A673 (cell line): Measurements from ENCODE around the gene LRRC3. TPM values are rescaled to one million over a fixed set of nuclear protein-coding genes. Genes with fewer than 3 reads are reported as not detected.

Experiments used
- BruUV-seq: library from RNA; stranded (reverse); fragments of 400-500 nt; replicated peaks from 2 replicates; lab custom pipeline; 2021; lab: Mats Ljungman, UMichigan
- CTCF ChIA-PET: fragments of 300-600 bp; sonication (Branson Sonifier 250); formaldehyde crosslinking; loops from one replicate; lab custom pipeline; 2022; ENCODE audit warnings: antibody characterized with exemption; lab: Charles Lee
- POLR2A ChIA-PET: fragments of 300-600 bp; sonication (Branson Sonifier 250); formaldehyde crosslinking; loops from one replicate; lab custom pipeline; 2022; ENCODE audit warnings: antibody characterized with exemption; ENCODE audit not compliant: low non-redundant PET; lab: Charles Lee
- DNase-seq: peaks from one replicate; pipeline ENCODE4 v3.0.0-alpha.2; 2015; ENCODE audit warnings: low spot score
- H3K27ac ChIP-seq: fragments of 200-600 bp; sonication (generic); 2 replicates; pipeline ENCODE4 v1.5.1; 2016; ENCODE audit warnings: mixed run types, low read depth, mild to moderate bottlenecking, mixed read lengths, antibody characterized with exemption, low read length; ENCODE audit not compliant: poor library complexity, severe bottlenecking
- H3K27me3 ChIP-seq: fragments of 200-600 bp; sonication (generic); replicated peaks from 2 replicates; pipeline ENCODE4 v1.6.1; 2017; ENCODE audit warnings: mixed run types, low read depth, mild to moderate bottlenecking, mixed read lengths, antibody characterized with exemption, low read length; ENCODE audit not compliant: insufficient read depth, poor library complexity
- H3K36me3 ChIP-seq: fragments of 200-600 bp; sonication (generic); 2 replicates; pipeline ENCODE4 v1.6.1; 2016; ENCODE audit warnings: mixed run types, mild to moderate bottlenecking, mixed read lengths, antibody characterized with exemption, low read length; ENCODE audit not compliant: insufficient read depth, poor library complexity, severe bottlenecking
- H3K4me1 ChIP-seq: fragments of 200-600 bp; sonication (generic); 2 replicates; pipeline ENCODE4 v1.6.1; 2017; ENCODE audit warnings: mixed run types, mild to moderate bottlenecking, mixed read lengths, antibody characterized with exemption, low read length; ENCODE audit not compliant: insufficient read depth, poor library complexity, severe bottlenecking
- H3K4me3 ChIP-seq: fragments of 200-600 bp; sonication (generic); 2 replicates; pipeline ENCODE4 v1.5.1; 2016; ENCODE audit warnings: low read depth, mixed run types, mild to moderate bottlenecking, mixed read lengths, low read length; ENCODE audit not compliant: poor library complexity, severe bottlenecking
- H3K9me3 ChIP-seq: fragments of 200-600 bp; sonication (generic); 2 replicates; pipeline ENCODE4 v1.6.1; 2016; ENCODE audit warnings: mixed run types, low read depth, mild to moderate bottlenecking, mixed read lengths, antibody characterized with exemption, low read length; ENCODE audit not compliant: poor library complexity, severe bottlenecking
- EZH2 ChIP-seq: fragments of 200-600 bp; sonication (generic); IDR thresholded peaks from 2 replicates; pipeline ENCODE4 v1.6.1; 2017; ENCODE audit warnings: borderline replicate concordance, low read depth, mild to moderate bottlenecking, mixed read lengths, antibody characterized with exemption, low read length; ENCODE audit not compliant: poor library complexity, severe bottlenecking
- intact Hi-C: fragments of 100-400 bp; cut with micrococcal nuclease; formaldehyde crosslinking; loops from one replicate; pipeline ENCODE4 v1.10.0; 2022; ENCODE audit not compliant: unreplicated experiment
- total RNA-seq: library from RNA; stranded (reverse); gene quantifications from 2 replicates; pipeline ENCODE4 v1.2.3, GENCODE V29; 2021
- TF ChIP-seq, protein P1 (sequence below): fragments of 300-800, 200-600 bp; sonication (generic); conservative IDR thresholded peaks from 2 replicates; pipeline ENCODE4 v1.5.1; 2017; ENCODE audit warnings: low read depth, mild to moderate bottlenecking, antibody characterized with exemption, low read length, moderate library complexity, mixed read lengths

Gene LRRC3
- total RNA-seq, 1 experiment from 2014 or later: 1.5 TPM

- Histone ChIP-seq H3K27me3 (peaks cover under 1% of the 10 kb centered on the region), H3K27ac (no peak overlapping the region), H3K9me3 (peaks cover 3% of the 10 kb centered on the region), H3K36me3 (no peaks in the 10 kb centered on the region), H3K4me1 (no peaks in the 10 kb centered on the region), H3K4me3 (no peak overlapping the region)
- intact Hi-C loops: loop anchor here (10.0 kb wide), 1 partner anchor 104 kb away; the partner anchor contains the start of gene TRPM2
- BruUV-seq: no TSS peak
- TF ChIP-seq, protein P1, sequence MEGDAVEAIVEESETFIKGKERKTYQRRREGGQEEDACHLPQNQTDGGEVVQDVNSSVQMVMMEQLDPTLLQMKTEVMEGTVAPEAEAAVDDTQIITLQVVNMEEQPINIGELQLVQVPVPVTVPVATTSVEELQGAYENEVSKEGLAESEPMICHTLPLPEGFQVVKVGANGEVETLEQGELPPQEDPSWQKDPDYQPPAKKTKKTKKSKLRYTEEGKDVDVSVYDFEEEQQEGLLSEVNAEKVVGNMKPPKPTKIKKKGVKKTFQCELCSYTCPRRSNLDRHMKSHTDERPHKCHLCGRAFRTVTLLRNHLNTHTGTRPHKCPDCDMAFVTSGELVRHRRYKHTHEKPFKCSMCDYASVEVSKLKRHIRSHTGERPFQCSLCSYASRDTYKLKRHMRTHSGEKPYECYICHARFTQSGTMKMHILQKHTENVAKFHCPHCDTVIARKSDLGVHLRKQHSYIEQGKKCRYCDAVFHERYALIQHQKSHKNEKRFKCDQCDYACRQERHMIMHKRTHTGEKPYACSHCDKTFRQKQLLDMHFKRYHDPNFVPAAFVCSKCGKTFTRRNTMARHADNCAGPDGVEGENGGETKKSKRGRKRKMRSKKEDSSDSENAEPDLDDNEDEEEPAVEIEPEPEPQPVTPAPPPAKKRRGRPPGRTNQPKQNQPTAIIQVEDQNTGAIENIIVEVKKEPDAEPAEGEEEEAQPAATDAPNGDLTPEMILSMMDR: no peak
- no peak for TF ChIP-seq EZH2
- DNase-seq: no peak
- CTCF ChIA-PET: no interaction called here
- POLR2A ChIA-PET: no interaction called here
These were observed 3.8 kb downstream of the LRRC3 start for GRCh38 chr21:44458971-44459711.

GRCh38 chr21:44459712-44460440, 4.6 kb downstream of the LRRC3 start:
- no TSS peak for BruUV-seq
- TF ChIP-seq, protein P1: no peak
- TF ChIP-seq EZH2: no peak
- intact Hi-C loops: loop anchor here (10.0 kb wide), 1 partner anchor 105 kb away; the partner anchor contains the start of gene TRPM2
- no peak for DNase-seq
- Histone ChIP-seq H3K27me3 (no peaks in the 10 kb centered on the region), H3K9me3 (no peaks in the 10 kb centered on the region), H3K27ac (no peak overlapping the region), H3K36me3 (no peaks in the 10 kb centered on the region), H3K4me1 (no peaks in the 10 kb centered on the region), H3K4me3 (no peak overlapping the region)
- CTCF ChIA-PET: no interaction called here
- POLR2A ChIA-PET: no interaction called here

- no peaks in the 10 kb centered on the region for H3K4me1 ChIP-seq
- ChIA-PET CTCF (no interaction called here), POLR2A (no interaction called here)
- H3K9me3 ChIP-seq: no peaks in the 10 kb centered on the region
- intact Hi-C loops: no loop called here
- H3K27ac ChIP-seq: no peak overlapping the region
- TF ChIP-seq, protein P1: no peak
- TF ChIP-seq EZH2: no peak
- BruUV-seq: no TSS peak
- H3K4me3 ChIP-seq: no peak overlapping the region
- no peaks in the 10 kb centered on the region for H3K36me3 ChIP-seq
- DNase-seq: no peak
- H3K27me3 ChIP-seq: no peaks in the 10 kb centered on the region
These were observed 5.1 kb downstream of the LRRC3 start for GRCh38 chr21:44460441-44460755.
